ENCODE measurements around the gene PCSK4. TPM values are rescaled to one million over a fixed set of nuclear protein-coding genes. Genes with fewer than 3 reads are reported as not detected.
A peak's percentile ranks its signal among the peaks of the same experiment; 100 is the strongest.

The PCSK4 gene
- total RNA-seq, 6 experiments from 2014 or later, result 0.34 to 1.2 (median 0.98) TPM

DNA sequence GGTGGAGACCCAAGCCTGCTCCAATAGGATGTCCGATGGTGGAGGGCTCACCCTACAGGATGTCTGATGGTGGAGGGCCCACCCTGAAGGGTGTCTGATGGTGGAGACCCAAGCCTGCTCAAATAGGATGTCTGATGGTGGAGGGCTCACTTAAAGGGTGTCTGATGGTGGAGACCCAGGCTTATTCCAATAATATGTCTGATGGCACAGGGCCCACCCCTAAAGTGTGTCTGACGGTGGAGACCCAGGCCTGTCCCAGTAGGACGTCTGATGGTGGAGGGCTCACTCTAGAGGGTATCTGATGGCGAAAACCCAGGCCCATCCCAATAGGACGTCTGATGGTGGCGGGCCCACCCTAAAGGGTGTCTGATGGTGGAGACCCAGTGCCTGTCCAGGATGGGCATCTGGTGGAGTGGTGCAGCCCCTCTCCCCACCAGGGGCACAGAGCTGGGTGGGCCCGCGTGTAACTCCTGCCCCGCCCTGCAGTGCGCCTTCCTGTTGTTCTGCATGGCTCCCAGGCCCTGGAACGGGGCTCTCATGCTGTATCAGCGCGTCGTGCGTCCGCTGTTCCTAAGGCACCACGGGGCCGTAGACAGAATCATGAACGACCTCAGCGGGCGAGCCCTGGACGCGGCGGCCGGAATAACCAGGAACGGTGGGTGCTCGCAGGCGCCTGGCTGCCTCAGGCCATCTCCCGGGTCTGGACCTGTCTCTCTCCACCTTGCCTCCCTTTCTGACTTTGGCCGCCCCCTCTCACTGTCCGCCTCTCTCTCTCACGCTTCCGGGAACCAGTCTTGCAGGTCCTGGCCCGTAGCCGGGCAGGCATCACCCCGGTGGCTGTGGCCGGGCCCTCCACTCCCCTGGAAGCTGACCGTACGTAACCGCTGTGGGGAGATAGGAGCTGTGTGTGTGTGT lies 5.9 kb upstream of the PCSK4 start:
- no peak for DNase-seq
- H3K4me1 Mint-ChIP-seq (ENCODE audit: low read depth), result no peaks in the 10 kb centered on the region; the same call in 1 of the 2 replicates
- H3K36me3 Mint-ChIP-seq (ENCODE audit: low read depth), result no peaks in the 10 kb centered on the region
- no peak overlapping the region for H3K27ac Mint-ChIP-seq
- no peak overlapping the region for H3K4me3 Mint-ChIP-seq
- TF ChIP-seq, protein P1, sequence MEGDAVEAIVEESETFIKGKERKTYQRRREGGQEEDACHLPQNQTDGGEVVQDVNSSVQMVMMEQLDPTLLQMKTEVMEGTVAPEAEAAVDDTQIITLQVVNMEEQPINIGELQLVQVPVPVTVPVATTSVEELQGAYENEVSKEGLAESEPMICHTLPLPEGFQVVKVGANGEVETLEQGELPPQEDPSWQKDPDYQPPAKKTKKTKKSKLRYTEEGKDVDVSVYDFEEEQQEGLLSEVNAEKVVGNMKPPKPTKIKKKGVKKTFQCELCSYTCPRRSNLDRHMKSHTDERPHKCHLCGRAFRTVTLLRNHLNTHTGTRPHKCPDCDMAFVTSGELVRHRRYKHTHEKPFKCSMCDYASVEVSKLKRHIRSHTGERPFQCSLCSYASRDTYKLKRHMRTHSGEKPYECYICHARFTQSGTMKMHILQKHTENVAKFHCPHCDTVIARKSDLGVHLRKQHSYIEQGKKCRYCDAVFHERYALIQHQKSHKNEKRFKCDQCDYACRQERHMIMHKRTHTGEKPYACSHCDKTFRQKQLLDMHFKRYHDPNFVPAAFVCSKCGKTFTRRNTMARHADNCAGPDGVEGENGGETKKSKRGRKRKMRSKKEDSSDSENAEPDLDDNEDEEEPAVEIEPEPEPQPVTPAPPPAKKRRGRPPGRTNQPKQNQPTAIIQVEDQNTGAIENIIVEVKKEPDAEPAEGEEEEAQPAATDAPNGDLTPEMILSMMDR (IDR thresholded peaks at IDR 0.05), result no peak
- H3K27me3 Mint-ChIP-seq (ENCODE audit: insufficient read depth), result peaks cover 11% of the 10 kb centered on the region
- H3K9me3 Mint-ChIP-seq, result no peaks in the 10 kb centered on the region

DNA sequence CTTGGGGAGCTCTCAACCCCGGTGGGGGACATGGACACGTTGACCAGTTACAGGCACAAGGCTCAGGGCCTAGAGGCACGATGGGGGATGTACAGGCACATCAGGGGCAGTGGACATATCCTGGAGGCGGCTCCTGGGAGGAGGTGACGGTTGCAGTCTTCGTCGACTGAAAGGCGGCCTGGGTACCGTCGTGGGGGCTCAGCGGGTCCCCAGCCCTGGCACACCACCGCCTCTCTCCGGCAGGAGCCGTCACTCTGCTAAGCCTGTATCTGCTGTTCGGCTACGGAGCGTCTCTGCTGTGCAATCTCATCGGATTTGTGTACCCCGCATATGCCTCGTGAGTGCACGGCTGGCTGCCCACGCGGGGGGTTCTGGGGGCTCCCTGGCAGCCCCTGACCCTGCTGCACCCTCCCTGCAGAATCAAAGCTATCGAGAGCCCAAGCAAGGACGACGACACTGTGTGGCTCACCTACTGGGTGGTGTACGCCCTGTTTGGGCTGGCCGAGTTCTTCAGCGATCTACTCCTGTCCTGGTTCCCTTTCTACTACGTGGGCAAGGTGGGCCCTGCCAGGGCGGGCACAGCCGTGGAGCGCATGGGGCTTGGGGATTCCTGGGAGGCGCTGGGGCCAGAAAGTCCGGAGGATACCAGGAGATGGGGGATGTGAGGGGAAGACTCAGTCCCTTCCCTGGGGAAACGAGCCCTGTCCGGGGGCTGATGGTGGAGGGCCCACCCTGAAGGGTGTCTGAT lies 5.1 kb upstream of the PCSK4 start:
- Mint-ChIP-seq H3K4me3 (no peak overlapping the region), H3K27me3 (ENCODE audit: insufficient read depth) (peaks cover 12% of the 10 kb centered on the region), H3K36me3 (ENCODE audit: low read depth) (no peaks in the 10 kb centered on the region), H3K4me1 (ENCODE audit: low read depth) (no peaks in the 10 kb centered on the region; the same call in 1 of the 2 replicates), H3K9me3 (no peaks in the 10 kb centered on the region), H3K27ac (no peak overlapping the region)
- TF ChIP-seq, protein P1 (IDR thresholded peaks at IDR 0.05), result no peak
- DNase-seq, result no peak

DNA sequence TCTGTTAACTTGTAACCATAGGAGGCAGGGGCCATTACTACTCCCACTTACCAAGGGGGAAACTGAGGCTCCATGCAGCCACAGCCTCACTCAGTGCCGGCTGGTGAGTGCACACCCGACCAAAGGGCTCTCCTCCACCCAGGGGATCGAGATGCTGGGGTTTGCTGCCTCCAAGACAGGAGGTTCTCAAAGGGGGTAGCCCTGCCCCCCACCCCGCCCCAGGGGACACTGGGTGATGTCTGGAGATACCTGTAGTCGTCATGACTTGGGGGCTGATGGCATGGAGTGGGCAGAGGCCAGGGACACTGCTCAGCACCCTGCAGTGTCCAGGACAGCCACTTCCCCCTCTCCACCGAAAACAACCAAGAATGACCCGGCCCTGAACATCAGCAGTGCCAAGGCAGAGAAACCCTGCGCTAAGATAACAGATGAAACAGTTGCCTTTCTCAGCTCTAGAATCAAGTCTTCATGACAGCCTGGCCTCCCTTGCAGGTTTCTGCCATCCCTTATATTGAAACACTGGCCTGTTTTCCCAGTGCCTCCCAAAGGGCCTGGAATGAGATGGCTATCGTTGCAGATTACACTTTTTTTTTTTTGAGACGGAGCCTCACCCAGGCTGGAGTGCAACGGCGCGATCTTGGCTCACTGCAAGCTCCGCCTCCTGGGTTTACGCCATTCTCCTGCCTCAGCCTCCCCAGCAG lies 4.1 kb upstream of the PCSK4 start:
- peaks cover 12% of the 10 kb centered on the region for H3K27me3 Mint-ChIP-seq (ENCODE audit: insufficient read depth)
- H3K4me3 Mint-ChIP-seq, result no peak overlapping the region
- no peaks in the 10 kb centered on the region for H3K9me3 Mint-ChIP-seq
- DNase-seq, result no peak
- H3K4me1 Mint-ChIP-seq (ENCODE audit: low read depth), result no peaks in the 10 kb centered on the region; the same call in 1 of the 2 replicates
- no peak overlapping the region for H3K27ac Mint-ChIP-seq
- no peaks in the 10 kb centered on the region for H3K36me3 Mint-ChIP-seq (ENCODE audit: low read depth)
- TF ChIP-seq, protein P1 (IDR thresholded peaks at IDR 0.05), result no peak

DNA sequence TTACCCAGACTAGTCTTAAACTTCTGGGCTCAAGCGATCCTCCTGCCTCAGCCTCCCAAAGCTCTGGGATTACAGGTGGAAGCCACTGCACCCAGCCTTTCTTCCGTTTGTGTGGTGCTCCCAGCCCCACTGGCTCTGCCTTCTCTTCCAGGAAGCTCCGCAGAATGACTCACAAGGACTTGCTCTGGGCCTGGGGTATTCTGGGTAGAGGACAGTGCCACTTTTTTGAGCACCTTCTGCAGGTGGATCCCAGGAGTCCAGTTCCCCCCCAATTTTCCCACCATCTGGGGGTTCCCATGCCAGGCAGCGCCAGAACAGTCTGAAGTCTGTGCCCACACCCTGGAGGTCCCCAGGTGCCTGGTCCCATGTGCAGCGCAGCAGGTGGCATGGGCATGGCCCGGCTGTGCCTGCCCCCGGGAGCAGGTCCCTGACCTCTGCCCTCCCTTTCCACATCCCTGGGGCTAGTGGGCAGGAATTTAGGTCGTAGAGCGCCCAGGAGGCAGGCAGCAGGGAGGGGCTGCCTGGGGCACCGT lies 2.4 kb upstream of the PCSK4 start:
- Mint-ChIP-seq H3K27me3 (ENCODE audit: insufficient read depth) (peaks cover 12% of the 10 kb centered on the region), H3K36me3 (ENCODE audit: low read depth) (no peaks in the 10 kb centered on the region), H3K4me3 (no peak overlapping the region), H3K9me3 (no peaks in the 10 kb centered on the region), H3K27ac (no peak overlapping the region), H3K4me1 (ENCODE audit: low read depth) (no peaks in the 10 kb centered on the region; the same call in 1 of the 2 replicates)
- DNase-seq, result no peak
- TF ChIP-seq, protein P1 (IDR thresholded peaks at IDR 0.05), result no peak

DNA sequence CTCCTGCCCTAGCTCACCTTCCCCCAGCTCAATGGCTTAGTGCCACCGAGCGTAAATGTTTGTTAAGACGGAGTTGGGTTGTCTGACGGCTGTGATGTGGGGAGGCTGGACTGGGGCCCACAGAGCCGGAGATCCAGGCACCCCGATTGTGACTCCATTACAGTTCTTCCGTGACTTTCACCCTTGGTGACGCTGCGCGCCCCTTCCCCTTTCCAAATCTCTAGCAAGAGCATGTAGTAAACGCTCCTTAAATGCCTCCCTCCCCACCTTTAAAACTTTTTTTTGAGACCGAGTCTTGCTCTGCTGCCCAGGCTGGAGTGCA lies 1.7 kb upstream of the PCSK4 start:
- Mint-ChIP-seq H3K4me3 (peak overlapping the region; percentile 63), H3K4me1 (ENCODE audit: low read depth) (no peaks in the 10 kb centered on the region; the same call in 1 of the 2 replicates), H3K9me3 (no peaks in the 10 kb centered on the region), H3K27me3 (ENCODE audit: insufficient read depth) (peaks cover 11% of the 10 kb centered on the region), H3K27ac (no peak overlapping the region), H3K36me3 (ENCODE audit: low read depth) (no peaks in the 10 kb centered on the region)
- TF ChIP-seq, protein P1 (IDR thresholded peaks at IDR 0.05), result no peak
- DNase-seq, result no peak
